ENCODE measurements around the gene ZNF764.

The ZNF764 gene

GRCh38 chr16:30561089-30561816 lies 3.1 kb upstream of the ZNF764 start:
- H3K9me2 ChIP-seq (replicated peaks; ENCODE audit: insufficient read depth, low read length): no peaks in the 10 kb centered on the region
- no peak overlapping the region for H3K4me2 ChIP-seq (ENCODE audit: low read depth, low read length, poor library complexity, severe bottlenecking)
- H3F3A ChIP-seq (ENCODE audit: insufficient read depth): peaks cover 5% of the 10 kb centered on the region; the same call in 1 of the 2 replicates
- no peak for TF ChIP-seq EZH2phosphoT487 (conservative IDR thresholded peaks at IDR 0.05; ENCODE audit: low read length)
- no peak for TF ChIP-seq CTCF (IDR thresholded peaks at IDR 0.05; ENCODE audit: insufficient read depth, low read length, poor library complexity, severe bottlenecking)
- H4K20me1 ChIP-seq (ENCODE audit: low read depth, low read length): no peaks in the 10 kb centered on the region
- H3K4me3 ChIP-seq (ENCODE audit: insufficient read depth, low read length, poor library complexity, severe bottlenecking): no peak overlapping the region
- no peak overlapping the region for H3K27ac ChIP-seq (ENCODE audit: low read depth, low read length)
- H3K27me3 ChIP-seq (ENCODE audit: low read length): no peaks in the 10 kb centered on the region
- no peaks in the 10 kb centered on the region for H3K36me3 ChIP-seq (ENCODE audit: low read length)
- no peak overlapping the region for H3K9ac ChIP-seq (ENCODE audit: low read length)
- no peak overlapping the region for H2AFZ ChIP-seq (ENCODE audit: low read depth, low read length, severe bottlenecking)
- H3K79me2 ChIP-seq (ENCODE audit: insufficient read depth, low read length): peaks cover 9% of the 10 kb centered on the region; the same call in 1 of the 2 replicates
- no peaks in the 10 kb centered on the region for H3K9me3 ChIP-seq (ENCODE audit: insufficient read depth, low read length)

- H2AFZ ChIP-seq (ENCODE audit: low read depth, low read length, severe bottlenecking): no peak overlapping the region
- no peak overlapping the region for H3K27ac ChIP-seq (ENCODE audit: low read depth, low read length)
- TF ChIP-seq EZH2phosphoT487 (conservative IDR thresholded peaks at IDR 0.05; ENCODE audit: low read length): no peak
- no peak for TF ChIP-seq CTCF (IDR thresholded peaks at IDR 0.05; ENCODE audit: insufficient read depth, low read length, poor library complexity, severe bottlenecking)
- H3K36me3 ChIP-seq (ENCODE audit: low read length): no peaks in the 10 kb centered on the region
- no peak overlapping the region for H3K9ac ChIP-seq (ENCODE audit: low read length)
- H3K9me3 ChIP-seq (ENCODE audit: insufficient read depth, low read length): no peaks in the 10 kb centered on the region
- no peaks in the 10 kb centered on the region for H3K27me3 ChIP-seq (ENCODE audit: low read length)
- peaks cover 15% of the 10 kb centered on the region; the same call in 1 of the 2 replicates for H3K79me2 ChIP-seq (ENCODE audit: insufficient read depth, low read length)
- H3K4me2 ChIP-seq (ENCODE audit: low read depth, low read length, poor library complexity, severe bottlenecking): no peak overlapping the region
- H4K20me1 ChIP-seq (ENCODE audit: low read depth, low read length): no peaks in the 10 kb centered on the region
- H3F3A ChIP-seq (ENCODE audit: insufficient read depth): peaks cover 5% of the 10 kb centered on the region; the same call in 1 of the 2 replicates
- H3K4me3 ChIP-seq (ENCODE audit: insufficient read depth, low read length, poor library complexity, severe bottlenecking): no peak overlapping the region
- H3K9me2 ChIP-seq (replicated peaks; ENCODE audit: insufficient read depth, low read length): no peaks in the 10 kb centered on the region
These were observed 1.5 kb upstream of the ZNF764 start for GRCh38 chr16:30559690-30560089.

- no peak for TF ChIP-seq EZH2phosphoT487 (conservative IDR thresholded peaks at IDR 0.05; ENCODE audit: low read length)
- TF ChIP-seq CTCF (IDR thresholded peaks at IDR 0.05; ENCODE audit: insufficient read depth, low read length, poor library complexity, severe bottlenecking): no peak
These were observed 709 bp upstream of the ZNF764 start for GRCh38 chr16:30558789-30559377.

More at GRCh38 chr16:30558789-30559377, 709 bp upstream of the ZNF764 start:
- Histone ChIP-seq H3K9ac (ENCODE audit: low read length) (peak overlapping the region; percentile 93), H3K27ac (ENCODE audit: low read depth, low read length) (peak overlapping the region; percentile 74), H3K27me3 (ENCODE audit: low read length) (no peaks in the 10 kb centered on the region), H4K20me1 (ENCODE audit: low read depth, low read length) (no peaks in the 10 kb centered on the region), H3K36me3 (ENCODE audit: low read length) (no peaks in the 10 kb centered on the region), H3K9me3 (ENCODE audit: insufficient read depth, low read length) (no peaks in the 10 kb centered on the region), H2AFZ (ENCODE audit: low read depth, low read length, severe bottlenecking) (peak overlapping the region; percentile 88), H3K79me2 (ENCODE audit: insufficient read depth, low read length) (peaks cover 15% of the 10 kb centered on the region; the same call in 1 of the 2 replicates), H3K9me2 (replicated peaks; ENCODE audit: insufficient read depth, low read length) (no peaks in the 10 kb centered on the region), H3K4me2 (ENCODE audit: low read depth, low read length, poor library complexity, severe bottlenecking) (peak overlapping the region; percentile 76), H3K4me3 (ENCODE audit: insufficient read depth, low read length, poor library complexity, severe bottlenecking) (no peak overlapping the region), H3F3A (ENCODE audit: insufficient read depth) (peaks cover 5% of the 10 kb centered on the region; the same call in 1 of the 2 replicates)
